T-helper 1 cell (primary cell): ENCODE measurements around the gene SLC16A13.
"Not testable (repeated sequence)": the region's sequence is repeated elsewhere in the genome, so short reads cannot be mapped to it uniquely, and the experiment has no call there.

ENCODE experiments used
- DNase-seq, 5 donors: peaks; one replicate each; pipeline ENCODE4 v3.0.0-alpha.2; 2012 to 2020

Gene SLC16A13

GRCh38 chr17:7067198-7067597 lies 31.4 kb downstream of the SLC16A13 start:
- DNase-seq, result no peak

GRCh38 chr17:7068268-7068667 lies 32.5 kb downstream of the SLC16A13 start:
- DNase-seq, result no peak

GRCh38 chr17:7070712-7071111 lies 34.9 kb downstream of the SLC16A13 start:
- DNase-seq, result no peak

GRCh38 chr17:7072406-7072805 lies 36.6 kb downstream of the SLC16A13 start:
- no peak for DNase-seq

- DNase-seq, result no peak
Measured at GRCh38 chr17:7074931-7075330, 39.1 kb downstream of the SLC16A13 start.

GRCh38 chr17:7077911-7078546 lies 42.2 kb downstream of the SLC16A13 start:
- DNase-seq, result no peak

- DNase-seq, result no peak
Measured at GRCh38 chr17:7078711-7079110, 42.9 kb downstream of the SLC16A13 start.

- no peak for DNase-seq
Measured at GRCh38 chr17:7079581-7080455, 44.0 kb downstream of the SLC16A13 start, which contains the start of gene CLEC10A. Gene CLEC10A, minus strand, starts transcription at chr17:7080251. Its CDS starts 1,439 bp downstream, at chr17:7078812.

- DNase-seq, result no peak
Measured at GRCh38 chr17:7080456-7081041, 44.7 kb downstream of the SLC16A13 start.

- DNase-seq, result peak in 2 of 5 donors; percentile 2 to 49
Measured at GRCh38 chr17:7081341-7082062, 45.7 kb downstream of the SLC16A13 start.

- no peak for DNase-seq
Measured at GRCh38 chr17:7083592-7083991, 47.8 kb downstream of the SLC16A13 start.

GRCh38 chr17:7084088-7084487 lies 48.3 kb downstream of the SLC16A13 start:
- DNase-seq, result no peak

- not testable (repeated sequence) for DNase-seq
Measured at GRCh38 chr17:7088442-7088841, 52.6 kb downstream of the SLC16A13 start.

GRCh38 chr17:7089570-7089969 lies 53.8 kb downstream of the SLC16A13 start:
- DNase-seq, result not testable (repeated sequence)
